DOHH2 (cell line): ENCODE results near the gene PIK3R3.

Experiments used
- H3F3A ChIP-seq: fragments of 200-600 bp; sonication (generic), shearing (Covaris generic); 2 replicates; pipeline ENCODE4 v1.6.0; 2016; ENCODE audit warnings: antibody characterized with exemption, mild to moderate bottlenecking; ENCODE audit not compliant: control insufficient read depth, insufficient read depth
- H3K27ac ChIP-seq: fragments of 200-600 bp; sonication (generic); 2 replicates; pipeline ENCODE4 v1.5.1; 2014; ENCODE audit warnings: low read depth, mild to moderate bottlenecking, low read length, moderate library complexity
- H3K27me3 ChIP-seq: fragments of 200-600 bp; sonication (generic); 2 replicates; pipeline ENCODE4 v1.6.1; 2014; ENCODE audit warnings: mild to moderate bottlenecking, low read length, mixed read lengths; ENCODE audit not compliant: control insufficient read depth
- H3K36me3 ChIP-seq: fragments of 200-600 bp; sonication (generic); 2 replicates; pipeline ENCODE4 v1.6.1; 2014; ENCODE audit warnings: mild to moderate bottlenecking, low read length, moderate library complexity, mixed read lengths; ENCODE audit not compliant: control insufficient read depth
- H3K4me1 ChIP-seq: fragments of 200-600 bp; sonication (generic); 2 replicates; pipeline ENCODE4 v1.6.1; 2014; ENCODE audit warnings: mild to moderate bottlenecking, low read length, mixed read lengths; ENCODE audit not compliant: control insufficient read depth
- H3K4me2 ChIP-seq: fragments of 200-600 bp; sonication (generic); 2 replicates; pipeline ENCODE4 v1.6.0; 2014; ENCODE audit warnings: mild to moderate bottlenecking, low read length, moderate library complexity
- H3K4me3 ChIP-seq: fragments of 200-600 bp; sonication (generic); 2 replicates; pipeline ENCODE4 v1.5.1; 2014; ENCODE audit warnings: mild to moderate bottlenecking, low read length, mixed read lengths
- H3K79me2 ChIP-seq: fragments of 200-600 bp; sonication (generic); 2 replicates; pipeline ENCODE4 v1.6.1; 2014; ENCODE audit warnings: mild to moderate bottlenecking, low read length, mixed read lengths; ENCODE audit not compliant: control insufficient read depth
- H3K9me2 ChIP-seq: fragments of 200-600 bp; sonication (generic); replicated peaks from 2 replicates; pipeline ENCODE4 v1.6.1; 2014; ENCODE audit warnings: mild to moderate bottlenecking, low read length, mixed read lengths; ENCODE audit not compliant: control insufficient read depth
- H3K9me3 ChIP-seq: fragments of 200-600 bp; sonication (generic); 2 replicates; pipeline ENCODE4 v1.6.1; 2014; ENCODE audit warnings: antibody characterized with exemption, low read length, mixed read lengths; ENCODE audit not compliant: control insufficient read depth, insufficient read depth
- H4K20me1 ChIP-seq: fragments of 200-600 bp; sonication (generic); 2 replicates; pipeline ENCODE4 v1.6.0; 2014; ENCODE audit warnings: low read depth, mild to moderate bottlenecking, antibody characterized with exemption, low read length, moderate library complexity; ENCODE audit not compliant: control insufficient read depth, insufficient read depth
- CTCF ChIP-seq: fragments of 200-600 bp; sonication (generic); IDR thresholded peaks from one replicate; pipeline ENCODE4 v1.5.1; 2014; ENCODE audit warnings: antibody characterized with exemption, mild to moderate bottlenecking, low read depth, low read length; ENCODE audit not compliant: poor library complexity, severe bottlenecking
- EZH2phosphoT487 ChIP-seq: fragments of 200-600 bp; sonication (generic); IDR thresholded peaks from 2 replicates; pipeline ENCODE4 v1.6.1; 2017; ENCODE audit warnings: borderline replicate concordance, mild to moderate bottlenecking, antibody characterized with exemption, low read length, moderate library complexity, mixed read lengths

Gene PIK3R3

GRCh38 chr1:46005594-46005993 lies 126.8 kb downstream of the PIK3R3 start:
- no peak overlapping the region for H3K4me2 ChIP-seq
- peaks cover 86% of the 10 kb centered on the region for H3K36me3 ChIP-seq
- TF ChIP-seq EZH2phosphoT487 (no peak), CTCF (no peak)
- no peaks in the 10 kb centered on the region for H3F3A ChIP-seq
- H3K9me2 ChIP-seq, result no peaks in the 10 kb centered on the region
- H3K27ac ChIP-seq, result no peak overlapping the region
- H3K27me3 ChIP-seq, result no peaks in the 10 kb centered on the region
- no peaks in the 10 kb centered on the region for H3K79me2 ChIP-seq
- H3K4me1 ChIP-seq, result no peaks in the 10 kb centered on the region
- no peaks in the 10 kb centered on the region for H4K20me1 ChIP-seq
- H3K9me3 ChIP-seq, result no peaks in the 10 kb centered on the region
- no peak overlapping the region for H3K4me3 ChIP-seq

DNA sequence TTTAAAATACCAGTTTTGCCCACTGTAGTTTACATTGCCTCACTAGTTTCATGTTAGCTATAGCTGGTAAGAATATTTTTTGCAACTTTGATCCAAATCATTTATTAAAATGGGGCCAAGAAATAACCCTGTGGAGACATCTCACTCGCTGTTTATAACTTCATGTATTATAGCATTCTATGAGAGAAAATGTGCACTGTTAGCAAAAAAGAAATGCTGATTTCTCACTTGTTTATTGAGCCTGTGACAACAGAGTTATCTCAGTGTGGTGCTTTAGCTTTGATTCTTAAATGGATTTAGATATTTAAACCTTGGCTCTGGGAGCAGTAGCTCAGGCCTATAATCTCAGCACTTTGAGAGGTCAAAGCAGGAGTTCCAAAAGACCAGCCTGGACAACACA lies 127.9 kb downstream of the PIK3R3 start:
- no peak overlapping the region for H3K27ac ChIP-seq
- H3K9me3 ChIP-seq, result no peaks in the 10 kb centered on the region
- no peak for TF ChIP-seq CTCF
- no peaks in the 10 kb centered on the region for H3K27me3 ChIP-seq
- no peak overlapping the region for H3K4me2 ChIP-seq
- no peaks in the 10 kb centered on the region for H3K4me1 ChIP-seq
- H4K20me1 ChIP-seq, result no peaks in the 10 kb centered on the region
- H3K36me3 ChIP-seq, result peaks cover 84% of the 10 kb centered on the region
- H3K79me2 ChIP-seq, result no peaks in the 10 kb centered on the region
- H3K9me2 ChIP-seq, result no peaks in the 10 kb centered on the region
- no peaks in the 10 kb centered on the region for H3F3A ChIP-seq
- no peak overlapping the region for H3K4me3 ChIP-seq

- Histone ChIP-seq H3K9me3 (no peaks in the 10 kb centered on the region), H3K27me3 (no peaks in the 10 kb centered on the region)
Observed at GRCh38 chr1:46003315-46003714, 129.1 kb downstream of the PIK3R3 start.

More at GRCh38 chr1:46003315-46003714, 129.1 kb downstream of the PIK3R3 start:
- Histone ChIP-seq H3K4me1 (no peaks in the 10 kb centered on the region), H3K27ac (no peak overlapping the region), H4K20me1 (no peaks in the 10 kb centered on the region), H3K4me2 (no peak overlapping the region), H3K4me3 (no peak overlapping the region), H3K9me2 (no peaks in the 10 kb centered on the region), H3K79me2 (no peaks in the 10 kb centered on the region), H3K36me3 (peaks cover 79% of the 10 kb centered on the region), H3F3A (no peaks in the 10 kb centered on the region)
- TF ChIP-seq CTCF (no peak), EZH2phosphoT487 (no peak)
